ENCODE results near the gene LSM2.
A peak's percentile ranks its signal among the peaks of the same experiment; 100 is the strongest.

GRCh38 chr6:31827286-31828079 is 20.7 kb upstream of the LSM2 start, which contains the start of gene HSPA1B:
- TF ChIP-seq, protein P1, sequence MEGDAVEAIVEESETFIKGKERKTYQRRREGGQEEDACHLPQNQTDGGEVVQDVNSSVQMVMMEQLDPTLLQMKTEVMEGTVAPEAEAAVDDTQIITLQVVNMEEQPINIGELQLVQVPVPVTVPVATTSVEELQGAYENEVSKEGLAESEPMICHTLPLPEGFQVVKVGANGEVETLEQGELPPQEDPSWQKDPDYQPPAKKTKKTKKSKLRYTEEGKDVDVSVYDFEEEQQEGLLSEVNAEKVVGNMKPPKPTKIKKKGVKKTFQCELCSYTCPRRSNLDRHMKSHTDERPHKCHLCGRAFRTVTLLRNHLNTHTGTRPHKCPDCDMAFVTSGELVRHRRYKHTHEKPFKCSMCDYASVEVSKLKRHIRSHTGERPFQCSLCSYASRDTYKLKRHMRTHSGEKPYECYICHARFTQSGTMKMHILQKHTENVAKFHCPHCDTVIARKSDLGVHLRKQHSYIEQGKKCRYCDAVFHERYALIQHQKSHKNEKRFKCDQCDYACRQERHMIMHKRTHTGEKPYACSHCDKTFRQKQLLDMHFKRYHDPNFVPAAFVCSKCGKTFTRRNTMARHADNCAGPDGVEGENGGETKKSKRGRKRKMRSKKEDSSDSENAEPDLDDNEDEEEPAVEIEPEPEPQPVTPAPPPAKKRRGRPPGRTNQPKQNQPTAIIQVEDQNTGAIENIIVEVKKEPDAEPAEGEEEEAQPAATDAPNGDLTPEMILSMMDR (IDR thresholded peaks at IDR 0.05): peak in 1 of 3 experiments; percentile 20
- peak; percentile 100 for TF ChIP-seq POLR2A (IDR thresholded peaks at IDR 0.05)
